Astrocyte of the hippocampus (primary cell): ENCODE data around the gene EYA2.
"Not testable (repeated sequence)": the region's sequence is repeated elsewhere in the genome, so short reads cannot be mapped to it uniquely, and the experiment has no call there.

ENCODE experiments used
- DNase-seq: peaks from one replicate; pipeline ENCODE4 v3.0.0; 2011; ENCODE audit warnings: low read depth, low spot score

Gene EYA2

GRCh38 chr20:47175493-47175892, 280.9 kb downstream of the EYA2 start:
- no peak for DNase-seq

- DNase-seq: not testable (repeated sequence)
These were observed 281.6 kb downstream of the EYA2 start for GRCh38 chr20:47176217-47176616.

GRCh38 chr20:47178277-47178676, 283.6 kb downstream of the EYA2 start:
- no peak for DNase-seq

GRCh38 chr20:47178851-47179250, 284.2 kb downstream of the EYA2 start:
- no peak for DNase-seq

GRCh38 chr20:47179267-47179666, 284.6 kb downstream of the EYA2 start:
- no peak for DNase-seq

- DNase-seq: peak; percentile 77
These were observed 286.6 kb downstream of the EYA2 start for GRCh38 chr20:47181056-47181862.

GRCh38 chr20:47183367-47183766, 288.7 kb downstream of the EYA2 start:
- DNase-seq: no peak

GRCh38 chr20:47187450-47188195, 293.0 kb downstream of the EYA2 start:
- no peak for DNase-seq

GRCh38 chr20:47188540-47188939, 293.9 kb downstream of the EYA2 start:
- no peak for DNase-seq

- peak; percentile 56 for DNase-seq
These were observed 294.4 kb downstream of the EYA2 start for GRCh38 chr20:47189060-47189459.

- DNase-seq: no peak
These were observed 296.5 kb downstream of the EYA2 start for GRCh38 chr20:47191074-47191673.

- no peak for DNase-seq
These were observed 297.3 kb downstream of the EYA2 start for GRCh38 chr20:47191956-47192355.

GRCh38 chr20:47195573-47195972, 300.9 kb downstream of the EYA2 start:
- DNase-seq: no peak

- peak; percentile 80 for DNase-seq
These were observed 301.7 kb downstream of the EYA2 start for GRCh38 chr20:47196091-47197081.

- DNase-seq: no peak
These were observed 303.6 kb downstream of the EYA2 start for GRCh38 chr20:47198254-47198671.

- DNase-seq: no peak
These were observed 304.4 kb downstream of the EYA2 start for GRCh38 chr20:47198996-47199552.

- no peak for DNase-seq
These were observed 306.6 kb downstream of the EYA2 start for GRCh38 chr20:47201074-47201730.

GRCh38 chr20:47202733-47203667, 308.4 kb downstream of the EYA2 start:
- DNase-seq: no peak
